GM19438 (cell line): ENCODE measurements around the gene SLC39A7.

Experiments used
- ATAC-seq: cut with Tn5 transposase; IDR thresholded peaks from one replicate; pipeline ENCODE4 v1.9.1; 2021; ENCODE audit warnings: low read depth; ENCODE audit not compliant: unreplicated experiment

Gene SLC39A7, protein sequence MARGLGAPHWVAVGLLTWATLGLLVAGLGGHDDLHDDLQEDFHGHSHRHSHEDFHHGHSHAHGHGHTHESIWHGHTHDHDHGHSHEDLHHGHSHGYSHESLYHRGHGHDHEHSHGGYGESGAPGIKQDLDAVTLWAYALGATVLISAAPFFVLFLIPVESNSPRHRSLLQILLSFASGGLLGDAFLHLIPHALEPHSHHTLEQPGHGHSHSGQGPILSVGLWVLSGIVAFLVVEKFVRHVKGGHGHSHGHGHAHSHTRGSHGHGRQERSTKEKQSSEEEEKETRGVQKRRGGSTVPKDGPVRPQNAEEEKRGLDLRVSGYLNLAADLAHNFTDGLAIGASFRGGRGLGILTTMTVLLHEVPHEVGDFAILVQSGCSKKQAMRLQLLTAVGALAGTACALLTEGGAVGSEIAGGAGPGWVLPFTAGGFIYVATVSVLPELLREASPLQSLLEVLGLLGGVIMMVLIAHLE

DNA sequence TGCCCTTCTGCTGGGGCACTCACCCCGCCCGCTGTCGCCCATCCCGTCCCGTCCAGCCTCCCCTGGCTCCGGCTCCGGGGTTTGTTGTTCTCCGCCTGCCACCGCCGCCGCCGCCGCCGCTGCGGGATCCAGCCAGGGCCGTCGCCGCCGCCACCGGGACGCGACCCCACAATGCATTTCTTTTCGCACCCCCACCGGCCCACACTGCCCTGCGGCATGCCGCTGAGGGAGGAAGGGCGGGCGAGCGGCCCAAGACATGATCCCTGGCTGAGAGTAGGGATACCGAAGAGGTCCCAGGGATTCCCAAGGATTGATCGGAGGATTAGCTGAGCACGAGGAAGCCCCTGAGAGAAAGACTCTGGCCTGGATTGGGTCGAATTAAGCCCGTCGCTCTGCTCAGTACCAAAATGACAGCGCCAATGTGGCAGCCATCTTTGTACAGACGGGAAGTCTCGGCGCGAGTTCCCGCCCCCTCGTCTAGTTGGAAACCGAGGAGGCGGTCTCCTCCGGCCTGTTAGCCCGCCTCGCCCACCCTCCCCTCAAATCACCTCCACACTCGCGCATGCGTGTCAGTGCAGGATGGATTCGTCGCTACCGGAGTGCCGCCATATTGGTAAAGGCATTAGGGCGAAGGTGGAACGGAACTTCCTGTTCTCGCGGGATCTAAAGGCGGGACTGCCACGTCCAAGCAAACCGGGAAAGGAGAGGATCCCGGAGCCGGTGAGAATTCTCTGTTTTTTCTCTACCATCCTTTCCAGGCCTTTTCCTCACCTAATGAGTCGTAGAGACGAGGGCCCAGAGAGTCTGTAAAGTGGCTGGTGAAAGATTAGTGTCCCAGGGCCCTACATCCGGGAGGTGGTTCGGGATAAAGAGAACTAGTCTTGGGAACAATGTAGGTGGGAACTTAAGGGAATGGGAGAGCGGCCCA lies at the start of gene SLC39A7, which contains the start of gene RXRB:
Gene SLC39A7 (plus strand): TSS at position 649 of the 928 bp plus-strand sequence. CDS start 379 bp downstream, outside the sequence.
Gene RXRB (minus strand): TSS at position 447 of the 928 bp plus-strand sequence. CDS start 189 bp downstream, at position 258.
- peak; percentile 53 for ATAC-seq

DNA sequence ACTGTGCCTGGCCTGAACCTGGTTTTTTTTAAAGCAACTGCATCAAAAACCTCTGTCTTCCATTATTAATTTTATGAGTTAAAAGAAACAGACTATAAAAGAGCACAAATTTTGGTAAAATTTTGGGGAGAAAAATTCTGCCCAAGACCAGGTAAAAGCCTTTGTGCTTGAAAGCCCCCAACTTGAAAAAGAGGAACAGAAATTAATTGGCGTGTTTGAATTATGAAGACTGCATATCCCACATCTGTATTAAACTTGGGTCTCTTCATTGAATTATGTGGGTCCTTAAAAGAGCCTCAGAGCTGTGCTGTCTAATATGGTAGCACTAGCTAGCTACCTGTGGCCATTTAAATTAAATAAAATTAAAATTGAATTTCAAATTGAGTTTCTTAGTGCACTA lies 49.6 kb upstream of the SLC39A7 start:
- ATAC-seq, result no peak

DNA sequence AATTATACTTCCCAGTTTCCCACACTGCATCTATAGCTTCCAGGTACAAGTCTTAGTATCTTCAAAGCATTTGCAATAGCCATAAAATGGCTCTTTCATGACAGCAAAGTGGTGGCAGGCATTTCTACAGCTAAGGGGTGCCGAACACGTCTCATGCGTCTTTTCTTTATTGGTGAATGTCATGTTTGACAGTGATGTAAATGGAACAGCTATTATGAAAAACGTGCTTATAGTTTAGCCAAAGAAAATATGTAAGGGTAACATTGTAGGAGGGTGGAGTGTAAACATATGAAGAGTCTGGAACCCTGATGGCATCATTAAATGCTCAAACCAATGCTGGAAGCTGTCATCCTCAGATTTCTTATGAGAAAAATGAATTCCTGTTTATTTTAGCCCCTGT lies 46.3 kb upstream of the SLC39A7 start:
- no peak for ATAC-seq

DNA sequence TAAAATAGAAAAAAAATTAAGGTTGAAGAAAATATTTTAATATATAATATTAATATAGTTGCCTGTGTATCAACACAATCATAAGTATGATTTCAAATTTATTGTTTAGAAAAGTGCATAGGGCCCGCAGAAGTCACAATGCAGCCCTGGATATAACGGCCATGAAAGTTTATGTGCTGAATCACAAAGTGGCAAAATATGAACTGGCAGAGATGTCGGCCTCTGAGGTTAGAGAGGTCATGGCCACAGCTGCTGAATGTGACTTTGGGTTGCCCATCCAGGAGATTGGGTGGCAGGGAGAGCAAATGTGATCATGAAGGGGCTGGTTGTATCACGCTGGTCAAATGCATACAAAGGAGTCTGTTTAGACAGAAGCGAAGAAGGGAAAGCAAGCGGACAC lies 44.1 kb upstream of the SLC39A7 start:
- ATAC-seq, result no peak

DNA sequence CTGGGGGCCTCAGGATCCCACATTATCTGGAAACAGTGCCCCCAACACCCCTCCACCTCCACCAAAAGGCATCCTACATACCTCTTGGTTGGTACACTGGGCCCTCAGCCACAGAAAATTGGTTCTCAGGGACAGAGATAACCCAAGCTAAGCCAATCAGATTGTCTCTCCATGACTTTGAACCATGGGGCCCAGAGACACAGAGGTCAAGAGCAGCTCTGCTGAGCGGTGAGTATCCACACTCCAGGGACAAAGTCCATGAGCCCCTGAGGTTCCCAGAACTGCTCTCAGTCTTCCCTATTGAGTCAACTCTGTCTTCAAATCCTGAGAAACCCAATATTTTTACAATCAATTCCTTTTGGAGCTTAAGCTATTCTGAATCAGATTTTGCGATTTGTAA lies 43.7 kb upstream of the SLC39A7 start:
- no peak for ATAC-seq

DNA sequence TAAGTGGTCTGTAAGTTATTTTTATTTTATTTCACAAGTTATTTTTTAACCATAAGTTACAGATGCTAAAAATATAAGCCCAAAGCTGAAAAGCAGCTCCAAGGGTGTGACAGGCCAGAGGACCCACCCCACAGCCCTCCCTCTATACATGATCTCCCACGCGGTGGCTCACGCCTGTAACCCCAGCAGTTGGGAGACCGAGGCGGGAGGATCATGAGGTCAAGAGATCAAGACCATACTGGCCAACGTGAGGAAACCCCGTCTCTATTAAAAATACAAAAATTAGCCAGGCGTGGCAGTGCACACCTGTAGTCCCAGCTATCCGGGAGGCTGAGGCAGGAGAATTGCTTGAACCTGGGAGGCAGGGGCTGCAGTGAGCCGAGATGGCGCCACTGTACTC lies 40.6 kb upstream of the SLC39A7 start:
- no peak for ATAC-seq

DNA sequence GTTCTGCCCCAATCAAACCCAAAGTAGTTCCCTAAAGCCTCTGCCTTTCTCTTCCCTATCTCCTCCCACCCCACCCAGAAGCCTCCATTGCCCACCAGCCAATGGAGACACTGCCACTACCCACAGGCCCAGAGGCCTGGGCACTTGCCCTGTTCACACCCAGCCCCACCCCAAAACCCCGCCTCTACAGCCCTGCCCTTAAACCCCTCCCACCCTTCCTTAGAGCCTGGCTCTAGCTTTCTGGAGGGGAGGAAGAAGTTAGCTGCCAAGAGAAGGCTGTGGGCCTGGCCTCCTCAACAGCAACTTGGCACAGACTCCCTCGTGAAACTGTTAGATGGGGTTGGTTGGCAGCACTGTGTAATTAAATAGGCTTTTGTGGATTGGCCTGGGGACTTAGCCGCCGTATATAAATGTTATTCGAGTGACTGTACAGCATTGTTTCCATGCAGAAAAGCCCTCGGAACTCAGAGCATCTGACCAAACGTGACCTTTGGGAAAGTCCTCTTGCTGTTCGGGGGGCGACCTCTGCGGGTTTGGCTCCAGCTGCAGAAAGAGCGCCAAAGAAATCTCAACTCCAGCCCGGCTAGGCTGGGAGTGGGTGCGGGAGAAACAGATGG lies 39.8 kb upstream of the SLC39A7 start:
- ATAC-seq, result no peak

DNA sequence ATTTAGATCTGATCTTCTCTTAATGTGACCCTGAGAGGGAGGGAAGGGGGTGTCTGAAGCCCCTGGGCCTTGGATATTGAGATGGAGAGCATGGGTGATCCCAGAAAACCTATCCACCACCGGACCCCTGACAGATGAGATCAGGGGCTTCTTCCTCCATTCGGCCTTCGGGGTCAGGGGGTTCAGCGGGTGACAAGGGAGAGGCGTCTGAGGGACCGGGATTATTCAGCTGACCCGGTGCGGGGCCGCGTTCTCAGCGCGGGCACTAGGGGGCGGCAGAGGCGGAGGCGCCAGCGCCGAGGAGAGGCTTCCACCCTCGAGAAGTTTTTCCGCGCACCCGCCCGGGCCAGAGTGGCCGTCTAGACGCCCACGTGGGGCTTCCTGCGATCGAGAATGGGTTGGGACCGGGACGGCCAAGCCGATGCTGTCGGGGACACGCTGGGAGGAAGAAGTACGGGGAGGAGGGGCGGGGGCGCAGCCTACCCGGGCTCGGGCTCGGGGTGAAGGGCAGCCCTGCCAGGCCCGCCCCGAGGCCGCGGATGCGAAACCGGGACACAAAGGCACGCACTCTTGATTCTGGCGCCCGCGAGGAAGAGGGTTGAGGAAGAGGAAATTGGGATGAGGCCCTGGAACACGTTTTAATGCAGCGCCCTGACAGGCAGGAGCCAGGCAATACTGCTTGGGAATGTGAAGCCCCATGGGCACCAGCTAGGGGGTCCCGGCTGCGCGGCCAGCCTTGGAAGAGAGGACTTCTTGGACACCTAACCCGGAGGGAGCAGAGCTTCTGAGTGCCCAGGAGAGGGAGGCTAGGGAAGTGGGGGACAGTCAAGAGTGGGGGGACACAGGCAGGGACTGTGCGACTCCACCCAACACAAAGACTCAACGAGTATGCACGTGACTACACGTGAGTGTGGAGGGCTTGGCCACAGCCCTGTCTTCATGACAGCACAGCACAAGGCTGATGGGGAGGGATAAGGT lies 39.0 kb upstream of the SLC39A7 start:
- no peak for ATAC-seq

DNA sequence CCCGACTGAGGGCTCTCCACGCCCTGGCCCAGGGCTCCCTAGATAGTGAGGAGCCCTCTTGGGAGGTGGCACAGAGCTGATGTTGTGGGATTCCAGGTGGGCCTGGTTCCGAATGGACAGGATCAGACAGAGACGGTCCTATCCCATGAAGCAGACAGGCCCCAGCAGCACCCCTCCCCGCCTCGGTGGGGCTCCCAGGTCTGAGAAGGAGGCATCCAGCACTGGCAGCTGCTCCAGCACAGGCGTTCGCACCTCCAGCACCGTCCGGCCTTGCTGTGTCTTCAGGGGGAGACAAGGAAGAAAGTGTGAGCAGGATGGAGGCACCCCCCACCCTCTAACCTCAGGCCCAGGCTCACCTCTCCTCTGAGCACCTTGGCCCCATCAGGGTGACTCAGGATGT lies 37.1 kb upstream of the SLC39A7 start:
- ATAC-seq, result no peak

DNA sequence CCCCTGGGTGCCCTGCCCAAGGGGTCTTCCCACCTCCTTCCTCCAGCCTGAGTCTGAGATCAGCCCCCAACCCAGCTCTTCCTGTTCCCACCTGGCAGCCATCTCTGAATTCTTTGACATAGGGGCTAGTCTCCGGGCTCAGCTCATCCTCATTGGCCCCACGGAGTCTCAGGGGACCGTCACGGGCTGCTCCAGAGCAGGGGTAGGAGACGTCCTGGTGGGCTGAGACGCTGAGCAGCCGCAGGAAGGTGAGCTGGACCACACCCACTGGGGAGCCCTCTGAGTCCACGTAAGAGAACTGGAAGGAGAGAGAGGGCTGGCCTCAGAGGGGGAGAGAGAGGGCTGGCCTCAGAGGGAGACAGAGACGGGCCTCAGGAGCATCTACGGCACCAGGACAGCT lies 36.5 kb upstream of the SLC39A7 start:
- ATAC-seq, result no peak

DNA sequence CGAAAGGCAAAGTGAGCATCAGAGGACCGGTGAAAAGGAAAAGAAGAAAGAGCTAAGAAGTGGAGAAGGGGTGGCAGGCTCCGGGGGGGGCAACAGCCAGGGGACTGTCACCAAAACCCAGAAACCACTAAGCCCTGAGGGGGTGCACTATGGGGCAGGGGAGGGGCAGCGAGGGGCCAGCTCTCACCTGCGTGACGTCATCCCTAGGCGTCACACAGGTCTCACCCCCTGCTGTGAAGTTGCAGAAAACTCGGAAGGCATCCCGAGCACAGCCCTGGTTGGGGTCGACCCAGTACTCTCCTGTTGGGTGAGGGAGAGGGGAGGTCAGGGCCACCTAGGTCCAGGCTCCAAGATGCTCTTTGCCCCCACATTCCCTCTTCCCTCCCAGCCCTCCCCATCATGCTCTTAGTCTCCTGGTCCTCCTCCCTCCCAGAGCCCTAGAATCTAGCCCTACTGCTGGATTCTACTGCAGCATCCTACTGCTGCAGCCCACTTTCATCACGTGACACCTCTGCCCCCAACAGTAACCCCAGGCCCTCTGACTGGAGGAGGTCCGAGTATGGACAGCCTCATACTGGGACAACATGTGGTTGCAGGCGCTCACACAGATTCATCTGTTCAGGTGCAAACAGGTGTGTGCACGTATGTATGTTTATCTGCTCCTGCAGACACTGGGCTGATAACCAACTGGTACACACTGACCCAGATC lies 35.8 kb upstream of the SLC39A7 start:
- no peak for ATAC-seq

DNA sequence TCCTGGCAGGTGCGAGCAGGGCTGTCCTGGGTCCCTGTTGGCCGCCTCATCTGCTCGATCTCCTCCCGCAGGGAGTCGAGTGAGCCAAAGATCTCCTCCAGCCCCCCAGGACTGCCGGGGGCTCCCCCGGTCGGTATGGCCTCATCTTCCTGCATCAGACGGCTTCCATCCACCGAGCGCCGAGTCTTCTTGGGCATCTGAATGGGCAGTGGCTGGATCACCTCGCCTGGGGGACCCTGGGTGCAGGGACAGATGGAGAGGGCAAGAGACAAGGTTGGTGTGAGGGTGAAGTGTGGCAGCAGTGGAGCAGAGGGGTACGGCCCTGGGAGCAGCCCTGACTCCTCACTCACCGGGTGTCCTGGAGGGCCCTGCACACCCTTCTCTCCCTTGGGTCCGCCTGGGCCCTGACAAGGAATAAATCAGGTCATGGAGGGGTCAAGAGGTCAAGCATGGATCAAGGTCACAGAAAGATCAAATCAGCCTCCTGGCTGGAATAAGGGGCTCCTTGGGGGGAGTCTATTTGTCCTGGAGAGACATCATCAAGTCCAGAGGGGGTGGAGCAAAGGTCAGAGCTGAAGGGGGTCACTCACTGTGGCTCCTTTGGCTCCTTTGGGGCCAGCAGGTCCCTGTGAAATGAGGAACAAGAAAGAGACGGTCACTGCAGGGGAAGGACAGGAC lies 34.9 kb upstream of the SLC39A7 start:
- no peak for ATAC-seq

DNA sequence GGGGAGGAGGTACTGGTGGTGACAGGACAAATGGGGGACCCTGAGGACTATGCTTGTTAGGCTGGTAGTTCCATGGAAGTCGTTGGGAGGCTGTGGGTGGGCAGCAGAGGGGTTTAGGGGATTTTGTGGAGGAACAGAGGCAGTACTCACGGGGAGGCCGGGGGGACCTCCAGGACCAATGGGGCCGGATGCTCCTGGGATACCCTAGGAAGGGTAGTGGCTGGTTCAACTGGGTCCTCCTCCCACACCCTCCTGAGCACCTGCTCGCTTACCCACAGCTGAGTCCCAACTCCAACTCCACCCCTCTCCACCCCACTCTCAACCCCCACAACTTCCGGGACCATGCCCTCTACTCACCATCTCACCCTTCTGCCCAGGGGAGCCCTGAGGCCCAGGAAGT lies 34.3 kb upstream of the SLC39A7 start:
- ATAC-seq, result no peak

DNA sequence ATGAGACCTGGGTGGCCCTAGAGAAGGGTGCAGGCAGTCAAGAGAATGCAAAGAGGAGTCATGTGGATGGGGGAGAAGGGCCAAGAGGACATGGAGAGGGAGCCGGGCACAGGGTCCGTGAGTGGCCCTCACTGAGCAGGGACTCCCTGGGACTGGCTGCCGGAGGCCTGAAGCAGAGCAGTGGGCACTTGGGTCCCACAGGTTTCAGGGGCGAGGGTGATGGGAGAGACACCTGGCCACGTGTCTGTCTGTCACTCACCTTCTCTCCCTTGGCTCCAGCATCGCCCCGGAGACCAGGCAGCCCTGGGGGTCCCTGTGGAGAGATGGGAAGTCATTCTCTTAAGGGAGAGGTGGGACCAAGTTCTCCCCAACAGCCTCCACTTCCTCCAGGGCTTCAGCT lies 33.9 kb upstream of the SLC39A7 start:
- ATAC-seq, result no peak

DNA sequence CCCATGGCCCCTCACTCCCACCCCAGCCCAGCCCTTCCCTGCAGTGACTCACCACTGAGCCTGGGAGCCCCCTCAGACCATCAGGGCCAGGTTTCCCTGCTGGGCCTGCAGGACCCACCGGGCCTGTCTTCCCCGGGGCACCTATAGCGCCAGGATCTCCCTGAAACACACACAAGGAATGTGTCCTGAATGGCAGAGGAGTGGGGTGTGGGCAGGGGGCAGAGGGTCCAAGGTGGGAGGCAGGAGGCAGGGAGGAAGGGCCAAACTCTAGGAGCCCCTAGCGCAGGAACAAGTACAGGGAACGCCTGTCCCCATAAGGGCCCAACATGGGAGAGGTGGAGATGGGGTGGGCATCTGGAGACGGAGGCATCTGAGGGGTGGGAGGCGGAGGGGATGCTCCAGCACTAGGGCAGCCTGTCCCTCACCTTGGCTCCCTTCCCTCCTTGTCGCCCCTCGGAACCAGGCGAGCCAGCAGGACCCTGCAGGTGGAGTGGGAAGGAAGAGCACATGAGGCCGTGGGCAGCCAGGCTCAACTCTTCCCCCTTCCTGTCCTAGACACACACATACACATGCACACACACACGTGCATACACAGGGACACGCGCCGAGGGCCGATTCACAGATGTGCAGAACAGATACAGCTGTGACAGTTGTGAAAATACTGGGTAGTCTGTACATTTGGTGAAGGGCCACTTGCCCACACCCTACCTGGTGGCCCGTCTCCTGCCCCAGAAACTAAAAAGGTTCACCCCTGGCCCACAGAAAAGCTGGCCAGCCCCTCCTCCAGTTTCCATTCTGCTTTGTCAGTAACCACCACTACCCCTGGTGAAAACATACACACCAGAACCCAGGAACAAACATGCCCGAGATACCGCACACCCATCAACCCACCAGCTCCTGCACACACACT lies 33.0 kb upstream of the SLC39A7 start:
- no peak for ATAC-seq

DNA sequence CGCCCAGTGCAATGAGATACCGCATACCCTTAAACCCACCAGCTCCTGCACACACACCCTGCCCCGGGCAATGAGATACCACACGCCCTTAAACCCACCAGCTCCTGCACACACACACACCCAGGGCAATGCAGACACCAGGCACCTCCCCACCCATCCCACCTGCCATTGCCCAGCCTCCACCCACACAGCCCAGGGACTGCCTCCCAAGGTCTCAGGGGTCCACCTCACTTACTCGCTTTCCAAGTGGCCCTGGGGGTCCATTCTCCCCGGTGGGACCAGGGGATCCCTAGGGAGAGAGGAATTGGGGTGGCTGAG lies 32.4 kb upstream of the SLC39A7 start:
- ATAC-seq, result no peak

DNA sequence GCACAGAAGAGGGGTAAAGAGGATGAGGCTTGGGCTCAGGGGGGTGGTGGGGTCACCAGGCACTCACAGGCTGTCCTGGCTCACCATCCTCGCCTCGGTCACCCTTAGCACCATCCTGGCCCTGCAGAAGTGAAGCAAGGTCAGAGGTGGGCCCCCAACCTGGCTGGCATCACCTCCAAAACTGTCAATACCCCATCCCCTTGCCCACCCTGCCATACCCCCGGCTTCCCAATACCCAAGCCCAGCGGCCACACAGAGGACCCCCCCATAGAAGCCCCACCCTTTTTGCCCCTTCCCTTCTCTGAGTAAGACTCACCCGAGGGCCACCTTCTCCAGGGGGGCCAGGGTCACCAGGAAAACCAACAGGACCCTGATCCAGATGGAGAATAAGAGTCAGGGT lies 32.0 kb upstream of the SLC39A7 start:
- no peak for ATAC-seq
